Endothelial cell of umbilical vein (primary cell): ENCODE results near the gene ATXN7. TPM values are rescaled to one million over a fixed set of nuclear protein-coding genes. Genes with fewer than 3 reads are reported as not detected.

Experiments used
- BruUV-seq: library from RNA; stranded (reverse); fragments of 400-500 nt; replicated peaks from 2 replicates; lab custom pipeline; 2021; lab: Mats Ljungman, UMichigan
- CTCF ChIA-PET: fragments of 300-600, 350-600 bp; sonication (Branson Sonifier 250); formaldehyde crosslinking; loops from one replicate; lab custom pipeline; 2021; ENCODE audit warnings: antibody characterized with exemption, inconsistent platforms; lab: Charles Lee
- POLR2A ChIA-PET: fragments of 300-600, 350-600 bp; sonication (Branson Sonifier 250); formaldehyde crosslinking; loops from one replicate; lab custom pipeline; 2021; ENCODE audit warnings: antibody characterized with exemption, inconsistent platforms; lab: Charles Lee
- DNase-seq: peaks from one replicate; pipeline ENCODE4 v3.0.0-alpha.2; 2011; ENCODE audit warnings: low read depth, low spot score
- FAIRE-seq: peaks from 2 replicates; lab custom pipeline; 2011; peaks lifted over from hg19 to GRCh38; lab: Jason Lieb, UNC
- H2AFZ ChIP-seq: 2 replicates; pipeline ENCODE4 v1.6.0; 2012; ENCODE audit warnings: low read depth, low read length, control low read depth, inconsistent platforms
- H3K27ac ChIP-seq: 2 replicates; pipeline ENCODE4 v1.5.1; 2011; ENCODE audit warnings: low read depth, mild to moderate bottlenecking, control low read depth, low read length, moderate library complexity; ENCODE audit not compliant: insufficient read depth
- H3K27me3 ChIP-seq, 2 experiments: 2 replicates each; pipeline versions ENCODE4 v1.6.0 to v1.6.1; 2011; ENCODE audit warnings: low read length in 2 of 2, mixed read lengths in 1 of 2; ENCODE audit not compliant: control insufficient read depth in 2 of 2, insufficient read depth in 2 of 2
- H3K36me3 ChIP-seq, 2 experiments: 2 replicates in 1 of 2; 3 replicates in 1 of 2; pipeline ENCODE4 v1.5.1; 2011; ENCODE audit warnings: low read length in 2 of 2, mild to moderate bottlenecking in 1 of 2, moderate library complexity in 1 of 2; ENCODE audit not compliant: control insufficient read depth in 2 of 2, insufficient read depth in 2 of 2; ENCODE audit errors: extremely low read depth in 1 of 2
- H3K4me1 ChIP-seq: 3 replicates; pipeline ENCODE4 v1.5.1; 2011; ENCODE audit warnings: mild to moderate bottlenecking, low read length; ENCODE audit not compliant: control insufficient read depth, insufficient read depth; ENCODE audit errors: extremely low read depth
- H3K4me2 ChIP-seq: 2 replicates; pipeline ENCODE4 v1.6.1; 2011; ENCODE audit warnings: low read length, control low read depth, mixed read lengths; ENCODE audit not compliant: insufficient read depth
- H3K4me3 ChIP-seq, 3 experiments: fragments of 200-600 bp in 1 of 3; sonication (generic), shearing (Covaris generic) in 1 of 3; replicated peaks in 1 of 3; 2 replicates each; pipeline ENCODE4 v1.5.1; 2011 to 2016; ENCODE audit warnings: control low read depth in 3 of 3, low read length in 3 of 3, mild to moderate bottlenecking in 2 of 3, inconsistent platforms in 1 of 3, low read depth in 1 of 3, moderate library complexity in 1 of 3; ENCODE audit not compliant: insufficient read depth in 1 of 3
- H3K79me2 ChIP-seq: 2 replicates; pipeline ENCODE4 v1.6.0; 2012; ENCODE audit warnings: low read length, inconsistent platforms; ENCODE audit not compliant: control insufficient read depth, insufficient read depth
- H3K9ac ChIP-seq: replicated peaks from 2 replicates; pipeline ENCODE3; 2011; ENCODE audit warnings: low read length, control low read depth; ENCODE audit not compliant: insufficient read depth; ENCODE audit errors: extremely low read depth
- H3K9me1 ChIP-seq: replicated peaks from 3 replicates; pipeline ENCODE4 v1.6.0; 2011; ENCODE audit warnings: mild to moderate bottlenecking, low read length; ENCODE audit not compliant: control insufficient read depth, insufficient read depth; ENCODE audit errors: extremely low read depth
- H3K9me3 ChIP-seq: replicated peaks from 2 replicates; pipeline ENCODE4 v1.5.1; 2012; ENCODE audit warnings: low read length, inconsistent platforms; ENCODE audit not compliant: control insufficient read depth, insufficient read depth
- H4K20me1 ChIP-seq: replicated peaks from 2 replicates; pipeline ENCODE3; 2011; ENCODE audit warnings: mild to moderate bottlenecking, low read length; ENCODE audit not compliant: control insufficient read depth, insufficient read depth; ENCODE audit errors: extremely low read depth
- EZH2 ChIP-seq: IDR thresholded peaks from 2 replicates; pipeline ENCODE4 v1.6.1; 2012; ENCODE audit warnings: borderline replicate concordance, low read depth, mild to moderate bottlenecking, moderate library complexity, low read length, inconsistent platforms; ENCODE audit not compliant: severe bottlenecking
- FOS ChIP-seq: IDR thresholded peaks from 2 replicates; pipeline ENCODE4 v1.6.1; 2011; ENCODE audit warnings: mild to moderate bottlenecking, low read length, moderate library complexity, borderline replicate concordance; ENCODE audit not compliant: insufficient read depth
- GATA2 ChIP-seq: IDR thresholded peaks from 2 replicates; pipeline ENCODE4 v1.7.0; 2011; ENCODE audit warnings: low read depth, mild to moderate bottlenecking, moderate library complexity, mixed read lengths, low read length; ENCODE audit not compliant: insufficient read length, insufficient read depth
- JUN ChIP-seq: IDR thresholded peaks from 2 replicates; pipeline ENCODE4 v1.6.1; 2011; ENCODE audit warnings: borderline replicate concordance, low read depth; ENCODE audit not compliant: insufficient read length, insufficient read depth
- MYC ChIP-seq: IDR thresholded peaks from one replicate; pipeline ENCODE4 v1.6.1; 2011; ENCODE audit warnings: mild to moderate bottlenecking, low read depth, low read length
- POLR2A ChIP-seq: IDR thresholded peaks from 2 replicates; pipeline ENCODE4 v1.6.1; 2012; ENCODE audit warnings: low read depth, mild to moderate bottlenecking, control low read depth, low read length
- POLR2AphosphoS5 ChIP-seq: IDR thresholded peaks from 2 replicates; pipeline ENCODE4 v1.6.1; 2012; ENCODE audit warnings: low read depth, mild to moderate bottlenecking, control low read depth, low read length, moderate library complexity; ENCODE audit not compliant: insufficient read depth
- dilution Hi-C: fragments of 300-500 bp; cut with MboI; formaldehyde crosslinking; loops from one replicate; pipeline ENCODE4 v1.15.0; 2019; ENCODE audit warnings: low sequenced_read_pairs; ENCODE audit not compliant: extremely low pct_ligation_motif_present
- intact Hi-C: fragments of 100-400 bp; cut with micrococcal nuclease; formaldehyde crosslinking; loops from one replicate; pipeline ENCODE4 v1.10.0; 2022
- polyA plus RNA-seq, 4 experiments: library from polyadenylated mRNA; depleted of rRNA in 3 of 4; stranded (reverse) in 3 of 4; unstranded in 1 of 4; fragments of >200 nt; gene quantifications; 2 replicates each; pipeline versions ENCODE4 v1.2.1 to v1.2.3, GENCODE V29; 2011 to 2012; ENCODE audit warnings: missing spikeins in 1 of 4
- total RNA-seq: library from RNA; stranded (reverse); gene quantifications from 2 replicates; pipeline ENCODE4 v1.2.3, GENCODE V29; 2021
- TF ChIP-seq, protein P1 (sequence below): IDR thresholded peaks from 2 replicates; pipeline ENCODE4 v1.6.1; 2011; ENCODE audit not compliant: insufficient read depth, insufficient read length
- TF ChIP-seq, protein P2 (sequence below), 2 donors: IDR thresholded peaks; 1 replicate in 1 of 2; 2 replicates in 1 of 2; pipeline ENCODE4 v1.5.1; 2011; ENCODE audit warnings: low read length in 2 of 2, mild to moderate bottlenecking in 2 of 2, moderate library complexity in 2 of 2, control low read depth in 1 of 2, inconsistent platforms in 1 of 2, low read depth in 1 of 2; ENCODE audit not compliant: insufficient read depth in 1 of 2; ENCODE audit errors: extremely low read depth in 1 of 2

The ATXN7 gene
- total and polyA plus RNA-seq, 2 donors (not counting 3 experiments of a cell fraction or from before 2014, with no cell fraction given) = 21.2 to 34.7 TPM

- no peak overlapping the region for H3K4me2 ChIP-seq
- peaks cover 41% of the 10 kb centered on the region for H3K79me2 ChIP-seq
- dilution Hi-C loops = no loop called here
- no peak overlapping the region for H3K9ac ChIP-seq
- FAIRE-seq (no peak), DNase-seq (no peak)
- no peaks in the 10 kb centered on the region for H3K36me3 ChIP-seq
- H3K4me1 ChIP-seq = peaks cover 21% of the 10 kb centered on the region
- TF ChIP-seq, protein P1, sequence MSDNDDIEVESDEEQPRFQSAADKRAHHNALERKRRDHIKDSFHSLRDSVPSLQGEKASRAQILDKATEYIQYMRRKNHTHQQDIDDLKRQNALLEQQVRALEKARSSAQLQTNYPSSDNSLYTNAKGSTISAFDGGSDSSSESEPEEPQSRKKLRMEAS = no peak
- TF ChIP-seq, protein P2, sequence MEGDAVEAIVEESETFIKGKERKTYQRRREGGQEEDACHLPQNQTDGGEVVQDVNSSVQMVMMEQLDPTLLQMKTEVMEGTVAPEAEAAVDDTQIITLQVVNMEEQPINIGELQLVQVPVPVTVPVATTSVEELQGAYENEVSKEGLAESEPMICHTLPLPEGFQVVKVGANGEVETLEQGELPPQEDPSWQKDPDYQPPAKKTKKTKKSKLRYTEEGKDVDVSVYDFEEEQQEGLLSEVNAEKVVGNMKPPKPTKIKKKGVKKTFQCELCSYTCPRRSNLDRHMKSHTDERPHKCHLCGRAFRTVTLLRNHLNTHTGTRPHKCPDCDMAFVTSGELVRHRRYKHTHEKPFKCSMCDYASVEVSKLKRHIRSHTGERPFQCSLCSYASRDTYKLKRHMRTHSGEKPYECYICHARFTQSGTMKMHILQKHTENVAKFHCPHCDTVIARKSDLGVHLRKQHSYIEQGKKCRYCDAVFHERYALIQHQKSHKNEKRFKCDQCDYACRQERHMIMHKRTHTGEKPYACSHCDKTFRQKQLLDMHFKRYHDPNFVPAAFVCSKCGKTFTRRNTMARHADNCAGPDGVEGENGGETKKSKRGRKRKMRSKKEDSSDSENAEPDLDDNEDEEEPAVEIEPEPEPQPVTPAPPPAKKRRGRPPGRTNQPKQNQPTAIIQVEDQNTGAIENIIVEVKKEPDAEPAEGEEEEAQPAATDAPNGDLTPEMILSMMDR (IDR thresholded peaks at IDR 0.05; ENCODE audit: extremely low read depth in 1 of 2, insufficient read depth in 1 of 2, low read depth in 1 of 2, low read length in 2 of 2) = no peak
- TF ChIP-seq MYC (no peak), GATA2 (no peak), POLR2A (no peak), POLR2AphosphoS5 (no peak), FOS (no peak), JUN (no peak), EZH2 (no peak)
- no TSS peak for BruUV-seq
- no peak overlapping the region for H3K4me3 ChIP-seq
- no peak overlapping the region for H3K27ac ChIP-seq
- H3K9me3 ChIP-seq = no peaks in the 10 kb centered on the region
- ChIA-PET POLR2A (no interaction called here), CTCF (no interaction called here)
- no peaks in the 10 kb centered on the region for H4K20me1 ChIP-seq
- H3K27me3 ChIP-seq = no peaks in the 10 kb centered on the region
- no peaks in the 10 kb centered on the region for H3K9me1 ChIP-seq
- no peak overlapping the region for H2AFZ ChIP-seq
- intact Hi-C loops = loop anchor here (5.0 kb wide), 2 partner anchors 53 to 103 kb away; partner anchors contain the start of genes ATXN7, SCAANT1 and THOC7
These were observed 101.2 kb downstream of the ATXN7 start for GRCh38 chr3:63964681-63965485.
